Immature natural killer cell (primary cell): ENCODE data around the gene ULK2. TPM values are rescaled to one million over a fixed set of nuclear protein-coding genes. Genes with fewer than 3 reads are reported as not detected.
A peak's percentile ranks its signal among the peaks of the same experiment; 100 is the strongest.

ENCODE experiments used
- DNase-seq, 3 donors: peaks; one replicate each; pipeline ENCODE4 v3.0.0; 2022; ENCODE audit warnings: mixed read lengths in 1 of 3
- H3K27ac Mint-ChIP-seq, 6 donors: one replicate each; pipeline ENCODE4 v1.8.0; 2020; ENCODE audit warnings: mixed read lengths in 6 of 6, mild to moderate bottlenecking in 5 of 6, inconsistent platforms in 4 of 6, moderate library complexity in 3 of 6
- H3K27me3 Mint-ChIP-seq, 3 donors: one replicate each; pipeline ENCODE4 v1.8.0; 2020 to 2021; ENCODE audit warnings: low read depth in 3 of 3, mild to moderate bottlenecking in 3 of 3, mixed read lengths in 3 of 3, moderate library complexity in 3 of 3, inconsistent platforms in 1 of 3
- H3K36me3 Mint-ChIP-seq, 3 donors: one replicate each; pipeline ENCODE4 v1.8.0; 2020; ENCODE audit warnings: mixed read lengths in 3 of 3, inconsistent platforms in 2 of 3, mild to moderate bottlenecking in 2 of 3
- H3K4me1 Mint-ChIP-seq, 2 donors: one replicate each; pipeline ENCODE4 v1.8.0; 2020; ENCODE audit warnings: inconsistent platforms in 2 of 2, mild to moderate bottlenecking in 2 of 2, mixed read lengths in 2 of 2, moderate library complexity in 1 of 2
- H3K4me3 Mint-ChIP-seq, 5 donors: one replicate each; pipeline ENCODE4 v1.8.0; 2020; ENCODE audit warnings: mild to moderate bottlenecking in 5 of 5, mixed read lengths in 5 of 5, inconsistent platforms in 3 of 5, moderate library complexity in 3 of 5
- H3K9me3 Mint-ChIP-seq, 6 donors: one replicate each; pipeline ENCODE4 v1.8.0; 2020; ENCODE audit warnings: mild to moderate bottlenecking in 6 of 6, mixed read lengths in 6 of 6, inconsistent platforms in 4 of 6, moderate library complexity in 3 of 6
- polyA plus RNA-seq, 3 donors: library from polyadenylated mRNA; unstranded; fragments of 300-500 nt; fragmentation: Illumina TruSeq; gene quantifications; one replicate each; pipeline ENCODE4 v1.2.3, GENCODE V29; 2021

ULK2 gene
- polyA plus RNA-seq, 3 donors from 2014 or later: 6.5 to 13.4 (median 10.6) TPM

DNA sequence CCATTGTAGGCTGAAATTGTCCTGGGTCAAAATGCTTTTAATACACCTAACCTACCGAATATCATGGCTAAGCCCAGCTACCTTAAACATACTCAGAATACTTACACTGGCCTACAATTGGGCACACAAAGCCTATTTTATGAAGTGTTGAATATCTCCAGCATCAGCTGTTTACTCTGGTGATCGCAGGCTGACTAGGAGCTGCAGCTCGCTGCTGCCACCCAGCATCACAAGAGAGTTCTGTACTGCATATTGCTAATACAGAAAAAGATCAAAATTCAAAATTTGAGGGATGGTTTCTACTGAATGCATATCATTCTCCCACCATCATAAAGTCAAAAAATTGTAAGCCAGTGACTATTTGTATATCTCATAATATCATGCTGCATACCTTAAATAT, 55.3 kb downstream of the ULK2 start:
- Mint-ChIP-seq H3K4me1 (no peaks in the 10 kb centered on the region), H3K36me3 (peaks cover 29 to 37% (median 29%) of the 10 kb centered on the region in 3 donors), H3K9me3 (no peaks in the 10 kb centered on the region), H3K4me3 (no peak overlapping the region), H3K27me3 (no peaks in the 10 kb centered on the region), H3K27ac (no peak overlapping the region)
- no peak for DNase-seq

DNA sequence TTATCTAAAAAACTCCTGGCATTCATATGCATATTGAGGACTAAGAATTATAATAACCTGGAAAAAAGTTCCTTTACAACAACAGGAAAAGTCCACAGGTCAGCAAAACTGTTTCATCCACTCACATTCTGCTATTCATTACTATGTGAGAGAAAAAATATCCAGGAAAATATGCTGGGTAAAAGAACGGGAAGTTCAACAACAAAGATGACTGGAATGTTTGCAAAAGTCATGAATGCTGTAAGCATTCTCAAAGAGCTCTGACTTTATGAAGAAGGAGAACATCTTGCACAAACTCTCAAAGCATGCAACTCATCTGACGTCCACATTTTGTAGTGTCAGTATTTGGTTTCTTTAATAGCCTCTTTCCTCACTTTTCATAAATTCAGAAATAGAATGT, 62.7 kb downstream of the ULK2 start:
- no peaks in the 10 kb centered on the region for H3K4me1 Mint-ChIP-seq
- no peaks in the 10 kb centered on the region for H3K9me3 Mint-ChIP-seq
- no peak overlapping the region for H3K4me3 Mint-ChIP-seq
- H3K27me3 Mint-ChIP-seq: no peaks in the 10 kb centered on the region
- DNase-seq: no peak
- H3K36me3 Mint-ChIP-seq: peaks cover 17 to 49% (median 34%) of the 10 kb centered on the region in 3 donors
- H3K27ac Mint-ChIP-seq: no peak overlapping the region

GRCh38 chr17:19800571-19800970, 67.2 kb downstream of the ULK2 start:
- Mint-ChIP-seq H3K4me1 (no peaks in the 10 kb centered on the region), H3K9me3 (no peaks in the 10 kb centered on the region), H3K36me3 (peaks cover 18 to 57% (median 37%) of the 10 kb centered on the region in 3 donors), H3K27me3 (no peaks in the 10 kb centered on the region), H3K27ac (peak overlapping the region in 1 of 6 donors; percentile 15), H3K4me3 (no peak overlapping the region)
- DNase-seq: no peak

GRCh38 chr17:19799796-19800195, 67.9 kb downstream of the ULK2 start:
- Mint-ChIP-seq H3K4me3 (no peak overlapping the region), H3K36me3 (peaks cover 20 to 56% (median 36%) of the 10 kb centered on the region in 3 donors), H3K27me3 (no peaks in the 10 kb centered on the region), H3K9me3 (no peaks in the 10 kb centered on the region), H3K27ac (no peak overlapping the region), H3K4me1 (no peaks in the 10 kb centered on the region)
- DNase-seq: no peak

GRCh38 chr17:19796457-19796856, 71.3 kb downstream of the ULK2 start:
- no peak for DNase-seq
- Mint-ChIP-seq H3K36me3 (peaks cover 45 to 77% (median 57%) of the 10 kb centered on the region in 3 donors), H3K4me1 (no peaks in the 10 kb centered on the region), H3K27ac (no peak overlapping the region), H3K9me3 (peaks cover 0 to 5% (median 0%) of the 10 kb centered on the region in 6 donors), H3K4me3 (no peak overlapping the region), H3K27me3 (no peaks in the 10 kb centered on the region)

GRCh38 chr17:19791918-19792550, 75.7 kb downstream of the ULK2 start:
- DNase-seq: no peak
- H3K27ac Mint-ChIP-seq: no peak overlapping the region
- no peak overlapping the region for H3K4me3 Mint-ChIP-seq
- H3K4me1 Mint-ChIP-seq: no peaks in the 10 kb centered on the region
- H3K36me3 Mint-ChIP-seq: peaks cover 53 to 74% (median 59%) of the 10 kb centered on the region in 3 donors
- H3K9me3 Mint-ChIP-seq: peaks cover 0 to 5% (median 0%) of the 10 kb centered on the region in 6 donors
- no peaks in the 10 kb centered on the region for H3K27me3 Mint-ChIP-seq

GRCh38 chr17:19787733-19788357, 79.9 kb downstream of the ULK2 start:
- no peak overlapping the region for H3K4me3 Mint-ChIP-seq
- no peaks in the 10 kb centered on the region for H3K9me3 Mint-ChIP-seq
- H3K27ac Mint-ChIP-seq: no peak overlapping the region
- H3K36me3 Mint-ChIP-seq: peaks cover 23 to 43% (median 23%) of the 10 kb centered on the region in 3 donors
- no peaks in the 10 kb centered on the region for H3K4me1 Mint-ChIP-seq
- no peak for DNase-seq
- no peaks in the 10 kb centered on the region for H3K27me3 Mint-ChIP-seq

GRCh38 chr17:19785854-19786253, 81.9 kb downstream of the ULK2 start:
- H3K4me1 Mint-ChIP-seq: no peaks in the 10 kb centered on the region
- H3K27ac Mint-ChIP-seq: no peak overlapping the region
- H3K27me3 Mint-ChIP-seq: no peaks in the 10 kb centered on the region
- peaks cover 24 to 44% (median 26%) of the 10 kb centered on the region in 3 donors for H3K36me3 Mint-ChIP-seq
- H3K9me3 Mint-ChIP-seq: no peaks in the 10 kb centered on the region
- no peak overlapping the region for H3K4me3 Mint-ChIP-seq
- DNase-seq: no peak

GRCh38 chr17:19781488-19782458, 86.0 kb downstream of the ULK2 start:
- H3K36me3 Mint-ChIP-seq: peaks cover 15 to 43% (median 29%) of the 10 kb centered on the region in 3 donors
- DNase-seq: no peak
- H3K4me3 Mint-ChIP-seq: no peak overlapping the region
- H3K4me1 Mint-ChIP-seq: no peaks in the 10 kb centered on the region
- H3K27me3 Mint-ChIP-seq: no peaks in the 10 kb centered on the region
- no peaks in the 10 kb centered on the region for H3K9me3 Mint-ChIP-seq
- no peak overlapping the region for H3K27ac Mint-ChIP-seq

DNA sequence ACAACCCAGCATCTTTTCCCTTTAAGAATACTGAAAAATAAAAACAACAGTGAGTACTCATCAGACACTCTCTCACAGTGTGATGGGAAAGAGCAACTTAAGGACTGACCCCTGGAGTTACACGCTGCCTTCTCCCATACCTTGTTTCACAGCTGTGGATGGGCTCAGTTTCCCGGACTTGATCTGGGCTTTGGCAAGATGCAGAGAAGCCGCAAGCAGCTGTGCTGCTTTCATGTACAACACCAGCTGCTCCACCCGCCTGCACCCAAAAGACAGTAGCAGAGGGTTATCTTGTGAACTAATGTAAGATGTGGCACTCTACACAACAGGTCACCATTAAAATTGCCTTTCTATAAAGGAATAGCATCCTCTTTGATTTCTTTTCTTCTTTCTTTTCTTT, 86.9 kb downstream of the ULK2 start:
- Mint-ChIP-seq H3K4me3 (no peak overlapping the region), H3K27ac (no peak overlapping the region), H3K4me1 (no peaks in the 10 kb centered on the region), H3K36me3 (peaks cover 24 to 53% (median 38%) of the 10 kb centered on the region in 3 donors), H3K27me3 (no peaks in the 10 kb centered on the region), H3K9me3 (no peaks in the 10 kb centered on the region)
- no peak for DNase-seq

GRCh38 chr17:19773534-19773933, 94.2 kb downstream of the ULK2 start:
- Mint-ChIP-seq H3K9me3 (no peaks in the 10 kb centered on the region), H3K27me3 (peaks cover 0 to 2% (median 0%) of the 10 kb centered on the region in 3 donors), H3K4me3 (no peak overlapping the region), H3K4me1 (peaks cover 0 to 6% of the 10 kb centered on the region in 2 donors), H3K27ac (no peak overlapping the region), H3K36me3 (peaks cover 19 to 38% (median 27%) of the 10 kb centered on the region in 3 donors)
- DNase-seq: no peak

DNA sequence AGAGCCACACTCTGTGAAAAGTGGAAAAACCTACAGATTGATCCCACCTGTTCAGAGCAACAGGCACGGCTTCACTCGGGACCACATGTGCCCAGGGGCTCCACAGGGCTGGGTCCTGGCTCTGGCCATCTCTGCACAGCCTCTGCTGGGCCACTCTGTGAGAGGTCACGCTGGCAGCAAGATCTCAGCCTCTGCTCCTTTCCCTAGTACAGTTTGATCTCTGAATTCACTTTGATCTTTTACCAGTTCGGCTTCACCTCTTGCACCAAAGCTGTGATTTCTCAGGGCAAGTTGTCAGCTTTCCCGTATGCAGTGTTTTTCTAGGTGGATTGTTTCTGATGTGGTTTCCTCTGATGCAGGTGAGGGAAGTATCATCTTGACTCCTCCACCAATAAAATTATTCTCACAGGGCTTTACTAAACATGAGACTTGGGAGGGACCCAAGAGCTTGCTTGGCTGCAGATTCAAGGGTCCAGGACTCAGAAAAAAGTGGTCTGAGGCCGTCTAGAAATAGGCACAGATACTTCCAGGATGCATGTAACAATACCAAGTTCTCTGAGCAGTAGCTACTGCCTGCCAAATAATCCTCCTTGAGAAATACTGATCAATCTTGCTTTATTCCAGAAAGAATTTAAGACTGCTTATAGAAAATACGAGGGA, 95.6 kb downstream of the ULK2 start:
- H3K27me3 Mint-ChIP-seq: peaks cover 0 to 2% (median 0%) of the 10 kb centered on the region in 3 donors
- peaks cover 0 to 6% of the 10 kb centered on the region in 2 donors for H3K4me1 Mint-ChIP-seq
- H3K36me3 Mint-ChIP-seq: peaks cover 10 to 28% (median 27%) of the 10 kb centered on the region in 3 donors
- no peak overlapping the region for H3K4me3 Mint-ChIP-seq
- H3K9me3 Mint-ChIP-seq: no peaks in the 10 kb centered on the region
- peak overlapping the region in 2 of 6 donors; percentile 31 to 42 for H3K27ac Mint-ChIP-seq
- peak; percentile 15 to 34 (median 29) for DNase-seq

DNA sequence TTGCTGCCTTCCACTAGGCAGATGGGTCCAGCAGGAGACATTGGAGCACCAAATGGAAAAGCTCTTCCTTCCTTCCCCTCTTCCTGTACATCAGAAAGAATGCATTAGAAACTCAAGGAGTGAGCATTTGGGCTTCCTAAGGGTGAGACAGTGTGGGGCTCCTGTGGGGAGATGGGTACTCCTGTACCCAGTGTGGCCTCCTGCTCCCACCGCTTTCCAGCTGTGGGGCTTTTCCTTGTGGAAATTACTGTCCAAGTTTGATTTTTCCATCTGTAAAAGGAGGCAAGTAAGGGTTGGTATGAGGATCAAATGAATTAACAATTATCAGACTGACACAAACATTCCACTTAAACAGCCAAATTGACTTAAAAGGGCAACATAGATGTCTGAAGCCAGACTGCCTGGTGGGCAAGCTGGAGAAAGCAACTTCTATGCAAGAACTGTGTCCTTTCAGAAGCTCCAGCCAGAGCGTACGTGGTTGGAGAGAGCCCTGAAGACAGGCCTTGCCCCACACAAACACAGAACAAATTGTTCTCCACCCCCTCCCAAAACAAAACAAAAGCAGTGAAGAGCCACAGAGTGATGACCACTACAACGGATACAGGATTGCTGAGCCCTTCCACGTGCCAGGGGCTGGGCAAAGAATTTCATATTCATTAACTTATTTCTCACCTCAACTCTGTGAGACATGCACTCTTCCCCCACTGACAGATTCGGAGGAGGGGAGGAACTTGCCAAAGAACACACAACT, 96.6 kb downstream of the ULK2 start:
- Mint-ChIP-seq H3K36me3 (peaks cover 4 to 21% (median 18%) of the 10 kb centered on the region in 3 donors), H3K9me3 (no peaks in the 10 kb centered on the region), H3K27me3 (peaks cover 0 to 2% (median 0%) of the 10 kb centered on the region in 3 donors), H3K4me1 (peaks cover 2 to 6% of the 10 kb centered on the region in 2 donors), H3K4me3 (no peak overlapping the region), H3K27ac (peak overlapping the region in 3 of 6 donors; percentile 44 to 56 (median 53))
- no peak for DNase-seq
